ENCODE measurements around the gene MCM8.

GRCh38 chr20:6036213-6036612 lies 85.8 kb downstream of the MCM8 start:
- TF ChIP-seq, protein P1, sequence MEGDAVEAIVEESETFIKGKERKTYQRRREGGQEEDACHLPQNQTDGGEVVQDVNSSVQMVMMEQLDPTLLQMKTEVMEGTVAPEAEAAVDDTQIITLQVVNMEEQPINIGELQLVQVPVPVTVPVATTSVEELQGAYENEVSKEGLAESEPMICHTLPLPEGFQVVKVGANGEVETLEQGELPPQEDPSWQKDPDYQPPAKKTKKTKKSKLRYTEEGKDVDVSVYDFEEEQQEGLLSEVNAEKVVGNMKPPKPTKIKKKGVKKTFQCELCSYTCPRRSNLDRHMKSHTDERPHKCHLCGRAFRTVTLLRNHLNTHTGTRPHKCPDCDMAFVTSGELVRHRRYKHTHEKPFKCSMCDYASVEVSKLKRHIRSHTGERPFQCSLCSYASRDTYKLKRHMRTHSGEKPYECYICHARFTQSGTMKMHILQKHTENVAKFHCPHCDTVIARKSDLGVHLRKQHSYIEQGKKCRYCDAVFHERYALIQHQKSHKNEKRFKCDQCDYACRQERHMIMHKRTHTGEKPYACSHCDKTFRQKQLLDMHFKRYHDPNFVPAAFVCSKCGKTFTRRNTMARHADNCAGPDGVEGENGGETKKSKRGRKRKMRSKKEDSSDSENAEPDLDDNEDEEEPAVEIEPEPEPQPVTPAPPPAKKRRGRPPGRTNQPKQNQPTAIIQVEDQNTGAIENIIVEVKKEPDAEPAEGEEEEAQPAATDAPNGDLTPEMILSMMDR (IDR thresholded peaks at IDR 0.05), result no peak
- no peak for TF ChIP-seq POLR2A (IDR thresholded peaks at IDR 0.05)

Data from gastroesophageal sphincter (tissue), 3 donors.